Measurements from ENCODE around the gene ZBP1. TPM values are rescaled to one million over a fixed set of nuclear protein-coding genes. Genes with fewer than 3 reads are reported as not detected.

ZBP1 gene
- total and polyA plus RNA-seq, 2 experiments from 2014 or later = not detected

- no peak for DNase-seq (ENCODE audit: low read depth in 1 of 2, low spot score in 1 of 2)
- H3K9me3 ChIP-seq (ENCODE audit: low read depth) = no peaks in the 10 kb centered on the region
- H3K4me1 ChIP-seq (ENCODE audit: low read depth) = no peaks in the 10 kb centered on the region
- no peak overlapping the region for H3K4me3 ChIP-seq
- no peak overlapping the region for H3K27ac ChIP-seq
- H3K27me3 ChIP-seq = no peaks in the 10 kb centered on the region
- no peaks in the 10 kb centered on the region for H3K36me3 ChIP-seq
- TF ChIP-seq, protein P1, sequence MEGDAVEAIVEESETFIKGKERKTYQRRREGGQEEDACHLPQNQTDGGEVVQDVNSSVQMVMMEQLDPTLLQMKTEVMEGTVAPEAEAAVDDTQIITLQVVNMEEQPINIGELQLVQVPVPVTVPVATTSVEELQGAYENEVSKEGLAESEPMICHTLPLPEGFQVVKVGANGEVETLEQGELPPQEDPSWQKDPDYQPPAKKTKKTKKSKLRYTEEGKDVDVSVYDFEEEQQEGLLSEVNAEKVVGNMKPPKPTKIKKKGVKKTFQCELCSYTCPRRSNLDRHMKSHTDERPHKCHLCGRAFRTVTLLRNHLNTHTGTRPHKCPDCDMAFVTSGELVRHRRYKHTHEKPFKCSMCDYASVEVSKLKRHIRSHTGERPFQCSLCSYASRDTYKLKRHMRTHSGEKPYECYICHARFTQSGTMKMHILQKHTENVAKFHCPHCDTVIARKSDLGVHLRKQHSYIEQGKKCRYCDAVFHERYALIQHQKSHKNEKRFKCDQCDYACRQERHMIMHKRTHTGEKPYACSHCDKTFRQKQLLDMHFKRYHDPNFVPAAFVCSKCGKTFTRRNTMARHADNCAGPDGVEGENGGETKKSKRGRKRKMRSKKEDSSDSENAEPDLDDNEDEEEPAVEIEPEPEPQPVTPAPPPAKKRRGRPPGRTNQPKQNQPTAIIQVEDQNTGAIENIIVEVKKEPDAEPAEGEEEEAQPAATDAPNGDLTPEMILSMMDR (IDR thresholded peaks at IDR 0.05; ENCODE audit: low read depth, low read length) = no peak
Measured at GRCh38 chr20:57612436-57612835, 7.8 kb downstream of the ZBP1 start.

- DNase-seq (ENCODE audit: low read depth in 1 of 2, low spot score in 1 of 2) = no peak
- H3K4me1 ChIP-seq (ENCODE audit: low read depth) = no peaks in the 10 kb centered on the region
- H3K27ac ChIP-seq = no peak overlapping the region
- TF ChIP-seq, protein P1 (IDR thresholded peaks at IDR 0.05; ENCODE audit: low read depth, low read length) = no peak
- H3K27me3 ChIP-seq = no peaks in the 10 kb centered on the region
- H3K4me3 ChIP-seq = no peak overlapping the region
- H3K9me3 ChIP-seq (ENCODE audit: low read depth) = no peaks in the 10 kb centered on the region
- H3K36me3 ChIP-seq = no peaks in the 10 kb centered on the region
Measured at GRCh38 chr20:57611586-57612311, 8.5 kb downstream of the ZBP1 start.

- TF ChIP-seq, protein P1 (IDR thresholded peaks at IDR 0.05; ENCODE audit: low read depth, low read length) = no peak
- H3K4me3 ChIP-seq = no peak overlapping the region
- DNase-seq (ENCODE audit: low read depth in 1 of 2, low spot score in 1 of 2) = no peak
- no peaks in the 10 kb centered on the region for H3K4me1 ChIP-seq (ENCODE audit: low read depth)
- no peaks in the 10 kb centered on the region for H3K9me3 ChIP-seq (ENCODE audit: low read depth)
- no peak overlapping the region for H3K27ac ChIP-seq
- no peaks in the 10 kb centered on the region for H3K36me3 ChIP-seq
- H3K27me3 ChIP-seq = no peaks in the 10 kb centered on the region
Measured at GRCh38 chr20:57610261-57610952, 9.8 kb downstream of the ZBP1 start.

GRCh38 chr20:57609842-57610167 lies 10.4 kb downstream of the ZBP1 start:
- H3K27ac ChIP-seq = no peak overlapping the region
- H3K4me3 ChIP-seq = no peak overlapping the region
- H3K4me1 ChIP-seq (ENCODE audit: low read depth) = no peaks in the 10 kb centered on the region
- no peak for DNase-seq (ENCODE audit: low read depth in 1 of 2, low spot score in 1 of 2)
- TF ChIP-seq, protein P1 (IDR thresholded peaks at IDR 0.05; ENCODE audit: low read depth, low read length) = no peak
- no peaks in the 10 kb centered on the region for H3K9me3 ChIP-seq (ENCODE audit: low read depth)
- H3K36me3 ChIP-seq = no peaks in the 10 kb centered on the region
- no peaks in the 10 kb centered on the region for H3K27me3 ChIP-seq

DNA sequence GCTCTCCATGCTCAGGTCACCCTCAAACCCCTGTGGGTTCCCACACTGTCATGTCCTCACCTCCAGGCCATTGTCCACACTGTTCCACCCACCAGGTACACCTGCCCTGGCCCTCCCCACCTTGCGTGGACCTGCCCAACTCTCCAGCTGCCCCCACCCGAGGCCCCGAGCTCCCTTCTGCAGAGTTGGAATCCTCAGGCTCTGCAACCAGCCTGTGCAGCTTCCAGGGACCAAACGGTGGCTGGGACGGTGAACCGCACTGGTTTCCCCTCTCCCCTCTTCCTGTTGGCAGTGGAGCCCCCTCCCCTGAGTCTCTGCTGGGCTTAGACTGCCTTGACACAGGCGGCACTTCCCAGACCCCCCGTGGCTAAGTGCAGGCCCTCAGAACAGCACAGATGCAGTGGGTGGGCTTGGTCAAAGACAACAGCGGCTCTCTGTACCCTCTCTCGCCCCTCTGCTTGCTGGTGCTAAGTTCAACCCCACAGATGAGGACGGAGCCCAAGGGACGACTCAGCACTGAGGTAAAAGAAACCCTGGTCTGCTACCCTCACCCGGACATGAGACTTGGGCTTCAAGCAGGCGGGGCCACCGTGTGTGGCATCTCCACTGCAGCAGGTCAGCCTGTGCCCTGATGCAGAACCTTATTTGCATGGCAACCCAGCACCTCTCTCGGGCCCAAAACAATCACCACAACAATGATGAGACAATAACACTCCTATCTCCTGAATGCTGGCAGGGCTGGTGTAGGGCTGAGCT lies 11.0 kb downstream of the ZBP1 start:
- H3K4me3 ChIP-seq = no peak overlapping the region
- DNase-seq (ENCODE audit: low read depth in 1 of 2, low spot score in 1 of 2) = no peak
- no peaks in the 10 kb centered on the region for H3K36me3 ChIP-seq
- H3K4me1 ChIP-seq (ENCODE audit: low read depth) = no peaks in the 10 kb centered on the region
- TF ChIP-seq, protein P1 (IDR thresholded peaks at IDR 0.05; ENCODE audit: low read depth, low read length) = no peak
- no peaks in the 10 kb centered on the region for H3K9me3 ChIP-seq (ENCODE audit: low read depth)
- H3K27me3 ChIP-seq = no peaks in the 10 kb centered on the region
- H3K27ac ChIP-seq = no peak overlapping the region

Measured in cardiac muscle cell (in vitro differentiated cells and primary cell).